ENCODE measurements around the gene RBM6.

DNA sequence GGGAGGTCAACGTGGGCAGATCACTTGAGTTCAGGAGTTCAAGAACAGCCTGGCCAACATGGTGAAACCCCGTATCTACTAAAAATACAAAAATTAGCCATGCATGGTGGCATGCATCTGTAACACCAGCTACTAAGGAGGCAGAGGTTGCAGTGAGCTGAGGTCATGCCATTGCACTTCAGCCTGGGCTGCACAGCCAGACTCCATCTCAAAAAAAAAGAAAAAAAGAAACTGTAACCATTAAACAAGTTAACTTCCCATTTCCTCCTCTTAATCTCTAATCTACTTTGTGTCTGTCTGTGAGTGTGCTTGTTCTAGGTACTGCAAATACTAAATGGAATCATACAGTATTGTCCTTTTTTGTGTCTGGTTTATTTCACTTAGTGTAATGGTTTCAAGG, 2.7 kb downstream of the RBM6 start:
- no peak for TF ChIP-seq CTCF (IDR thresholded peaks at IDR 0.05; ENCODE audit: low read length)
- TF ChIP-seq EZH2 (IDR thresholded peaks at IDR 0.05; ENCODE audit: borderline replicate concordance, low read length): no peak

Data from OCI-LY1 (cell line).